Measurements from ENCODE around the gene CHRNE. TPM values are rescaled to one million over a fixed set of nuclear protein-coding genes. Genes with fewer than 3 reads are reported as not detected.

The CHRNE gene
- polyA plus RNA-seq, 1 donor (not counting 4 experiments of a cell fraction or from before 2014, with no cell fraction given) = 0.04 TPM

DNA sequence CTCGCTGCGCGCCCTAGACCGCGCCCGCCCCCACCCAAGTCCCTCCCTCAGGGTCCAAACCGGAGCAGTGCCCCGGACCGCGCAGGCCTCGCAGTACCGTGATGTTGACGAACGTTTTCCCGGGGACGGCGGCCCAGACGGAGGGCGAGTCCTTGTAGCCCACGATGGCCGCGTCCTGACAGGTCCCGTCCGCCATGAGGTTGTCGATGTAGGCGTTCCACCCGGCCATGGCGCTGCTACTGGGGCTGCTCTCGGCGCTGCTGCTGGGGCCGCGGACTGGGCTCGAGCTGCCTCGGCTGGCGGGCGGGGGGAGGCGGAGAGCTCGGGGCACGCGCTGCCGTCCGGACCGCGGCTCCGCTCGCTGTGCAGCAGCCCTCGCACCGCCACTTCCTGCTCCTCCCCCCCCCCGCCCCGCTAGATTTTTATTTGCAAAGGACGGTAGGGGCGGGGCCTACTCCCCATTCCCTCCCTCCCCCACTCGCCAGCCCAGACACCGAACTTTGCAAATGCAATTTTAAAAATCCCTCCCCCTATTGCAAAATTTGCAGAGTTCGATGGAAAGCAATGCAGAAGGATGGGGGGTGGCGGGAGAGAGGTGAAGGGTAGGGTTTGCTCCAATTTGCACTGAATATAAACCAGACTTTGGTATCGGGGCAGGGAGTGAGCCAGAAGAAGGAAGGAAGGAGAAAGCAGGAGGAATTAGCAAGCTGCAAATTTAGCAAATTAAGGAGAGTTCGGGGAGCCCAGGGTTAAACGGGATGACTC lies 45.5 kb upstream of the CHRNE start, which contains the start of gene PFN1:
Gene PFN1 (minus strand): TSS at position 365 of the 765 bp plus-strand sequence. CDS start 136 bp downstream, at position 229.
- no peak for DNase-seq (ENCODE audit: low read depth, low spot score)
- Histone ChIP-seq H3K9me3 (ENCODE audit: control insufficient read depth, low read depth, low read length) (no peaks in the 10 kb centered on the region), H3K4me3 (ENCODE audit: control insufficient read depth in 2 of 3, extremely low read depth in 1 of 3, insufficient read depth in 2 of 3, low read depth in 1 of 3, low read length in 3 of 3) (peak within 1 kb of the TSS; percentile 96 to 99 (median 97)), H3K9ac (ENCODE audit: control insufficient read depth, extremely low read depth, insufficient read depth, low read length) (peak within 1 kb of the TSS; percentile 94), H3K27ac (ENCODE audit: control insufficient read depth, insufficient read depth, low read length) (peak within 1 kb of the TSS; percentile 98), H3K4me2 (ENCODE audit: control insufficient read depth, extremely low read depth, insufficient read depth, low read depth, low read length) (peak within 1 kb of the TSS; percentile 89), H3K9me1 (ENCODE audit: control insufficient read depth, extremely low read depth, insufficient read depth, low read length) (peaks cover 1% of the 10 kb centered on the region), H3K79me2 (ENCODE audit: control insufficient read depth, insufficient read depth, low read length) (peaks cover 33% of the 10 kb centered on the region), H3K27me3 (ENCODE audit: control insufficient read depth, extremely low read depth, insufficient read depth, low read length) (no peaks in the 10 kb centered on the region), H4K20me1 (ENCODE audit: control insufficient read depth, extremely low read depth, insufficient read depth, low read length) (peaks cover 15% of the 10 kb centered on the region), H3K4me1 (ENCODE audit: control insufficient read depth, extremely low read depth, insufficient read depth, low read length) (peaks cover 39% of the 10 kb centered on the region), H3K36me3 (ENCODE audit: control insufficient read depth in 2 of 2, extremely low read depth in 1 of 2, insufficient read depth in 2 of 2, low read length in 2 of 2) (peaks cover 17 to 24% of the 10 kb centered on the region in 2 experiments), H2AFZ (ENCODE audit: control insufficient read depth, low read length) (peak within 1 kb of the TSS; percentile 51)
- dilution Hi-C loops (cut with MboI; ENCODE audit: extremely low pct_ligation_motif_present, low sequenced_read_pairs) = loop anchor here (10.0 kb wide), 1 partner anchor 56 kb away; no protein-coding TSS in a partner anchor
- no peak for FAIRE-seq
- no peak for TF ChIP-seq EZH2 (IDR thresholded peaks at IDR 0.05; ENCODE audit: low read length)
- TF ChIP-seq, protein P1, sequence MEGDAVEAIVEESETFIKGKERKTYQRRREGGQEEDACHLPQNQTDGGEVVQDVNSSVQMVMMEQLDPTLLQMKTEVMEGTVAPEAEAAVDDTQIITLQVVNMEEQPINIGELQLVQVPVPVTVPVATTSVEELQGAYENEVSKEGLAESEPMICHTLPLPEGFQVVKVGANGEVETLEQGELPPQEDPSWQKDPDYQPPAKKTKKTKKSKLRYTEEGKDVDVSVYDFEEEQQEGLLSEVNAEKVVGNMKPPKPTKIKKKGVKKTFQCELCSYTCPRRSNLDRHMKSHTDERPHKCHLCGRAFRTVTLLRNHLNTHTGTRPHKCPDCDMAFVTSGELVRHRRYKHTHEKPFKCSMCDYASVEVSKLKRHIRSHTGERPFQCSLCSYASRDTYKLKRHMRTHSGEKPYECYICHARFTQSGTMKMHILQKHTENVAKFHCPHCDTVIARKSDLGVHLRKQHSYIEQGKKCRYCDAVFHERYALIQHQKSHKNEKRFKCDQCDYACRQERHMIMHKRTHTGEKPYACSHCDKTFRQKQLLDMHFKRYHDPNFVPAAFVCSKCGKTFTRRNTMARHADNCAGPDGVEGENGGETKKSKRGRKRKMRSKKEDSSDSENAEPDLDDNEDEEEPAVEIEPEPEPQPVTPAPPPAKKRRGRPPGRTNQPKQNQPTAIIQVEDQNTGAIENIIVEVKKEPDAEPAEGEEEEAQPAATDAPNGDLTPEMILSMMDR (optimal IDR thresholded peaks at IDR 0.05 in 1 of 3, IDR thresholded peaks at IDR 0.05 in 1 of 3, conservative IDR thresholded peaks at IDR 0.05 in 1 of 3; ENCODE audit: extremely low read depth in 1 of 3, insufficient read depth in 2 of 3, low read length in 3 of 3) = no peak

DNA sequence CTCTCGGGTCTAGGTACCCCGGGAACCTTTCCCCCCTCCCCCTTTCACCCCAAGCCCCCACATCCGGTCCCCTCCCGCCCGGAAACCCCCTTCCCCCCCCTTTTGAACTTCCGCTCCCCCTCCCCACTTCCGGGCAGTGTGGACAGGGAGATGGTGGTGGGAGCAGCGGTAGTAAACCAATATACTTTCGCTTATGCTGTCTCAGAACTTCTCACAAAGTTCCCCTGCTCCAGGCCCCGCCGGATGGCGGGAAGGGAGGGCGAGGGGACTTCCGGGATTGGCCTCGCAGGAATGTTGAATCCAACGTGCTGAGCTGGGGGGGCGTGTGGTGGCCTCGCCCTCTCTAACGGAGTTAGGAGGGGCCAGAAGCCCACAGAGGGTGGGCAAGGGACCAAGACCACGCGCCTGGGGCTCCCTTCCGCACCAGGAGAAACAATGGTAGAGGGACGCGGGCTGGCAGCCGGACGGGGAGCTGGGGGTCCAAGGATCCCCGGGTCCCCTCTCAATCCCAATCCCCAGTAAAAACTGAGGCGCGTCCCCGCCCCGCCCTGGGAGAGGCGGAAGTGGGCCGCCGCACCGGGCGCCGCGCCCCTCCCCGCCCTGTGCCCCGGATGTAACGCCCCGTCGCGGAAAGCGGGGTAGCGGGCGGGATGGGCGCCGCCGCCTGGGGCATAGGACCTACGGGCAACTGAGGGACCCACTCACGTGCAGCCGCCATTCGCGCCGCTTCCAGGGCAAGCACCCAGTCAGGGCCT lies 44.7 kb upstream of the CHRNE start:
- Histone ChIP-seq H3K9me1 (ENCODE audit: control insufficient read depth, extremely low read depth, insufficient read depth, low read length) (no peaks in the 10 kb centered on the region), H3K9me3 (ENCODE audit: control insufficient read depth, low read depth, low read length) (no peaks in the 10 kb centered on the region), H3K36me3 (ENCODE audit: control insufficient read depth in 2 of 2, extremely low read depth in 1 of 2, insufficient read depth in 2 of 2, low read length in 2 of 2) (peaks cover 23 to 31% of the 10 kb centered on the region in 2 experiments), H3K4me2 (ENCODE audit: control insufficient read depth, extremely low read depth, insufficient read depth, low read depth, low read length) (peak overlapping the region; percentile 100), H2AFZ (ENCODE audit: control insufficient read depth, low read length) (no peak overlapping the region), H3K27me3 (ENCODE audit: control insufficient read depth, extremely low read depth, insufficient read depth, low read length) (no peaks in the 10 kb centered on the region), H3K9ac (ENCODE audit: control insufficient read depth, extremely low read depth, insufficient read depth, low read length) (peak overlapping the region; percentile 94), H3K79me2 (ENCODE audit: control insufficient read depth, insufficient read depth, low read length) (peaks cover 40% of the 10 kb centered on the region), H3K27ac (ENCODE audit: control insufficient read depth, insufficient read depth, low read length) (peak overlapping the region; percentile 89), H3K4me1 (ENCODE audit: control insufficient read depth, extremely low read depth, insufficient read depth, low read length) (peaks cover 34% of the 10 kb centered on the region), H3K4me3 (ENCODE audit: control insufficient read depth in 2 of 3, extremely low read depth in 1 of 3, insufficient read depth in 2 of 3, low read depth in 1 of 3, low read length in 3 of 3) (peak overlapping the region; percentile 96 to 99 (median 97)), H4K20me1 (ENCODE audit: control insufficient read depth, extremely low read depth, insufficient read depth, low read length) (peaks cover 15% of the 10 kb centered on the region)
- DNase-seq (ENCODE audit: low read depth, low spot score) (no peak), FAIRE-seq (no peak)
- TF ChIP-seq EZH2 (IDR thresholded peaks at IDR 0.05; ENCODE audit: low read length) = no peak
- TF ChIP-seq, protein P1 (optimal IDR thresholded peaks at IDR 0.05 in 1 of 3, IDR thresholded peaks at IDR 0.05 in 1 of 3, conservative IDR thresholded peaks at IDR 0.05 in 1 of 3; ENCODE audit: extremely low read depth in 1 of 3, insufficient read depth in 2 of 3, low read length in 3 of 3) = no peak
- dilution Hi-C loops (cut with MboI; ENCODE audit: extremely low pct_ligation_motif_present, low sequenced_read_pairs) = loop anchor here (10.0 kb wide), 1 partner anchor 57 kb away; no protein-coding TSS in a partner anchor

Data from keratinocyte (primary cell).